ENCODE data around the gene PTBP1. TPM values are rescaled to one million over a fixed set of nuclear protein-coding genes. Genes with fewer than 3 reads are reported as not detected.
A peak's percentile ranks its signal among the peaks of the same experiment; 100 is the strongest.

Gene PTBP1
- total and polyA plus RNA-seq, 2 donors (not counting 1 experiment from before 2014, with no cell fraction given), result 137 to 309 TPM

GRCh38 chr19:772730-773436, 24.4 kb upstream of the PTBP1 start:
- H3K36me3 ChIP-seq (replicated peaks in 1 of 2; ENCODE audit: control extremely low read depth in 1 of 2, control insufficient read depth in 1 of 2, extremely low read depth in 1 of 2, insufficient read depth in 2 of 2, low read length in 1 of 2), result no peaks in the 10 kb centered on the region
- no peaks in the 10 kb centered on the region for H4K20me1 ChIP-seq (ENCODE audit: control insufficient read depth, insufficient read depth, low read length, poor library complexity, severe bottlenecking)
- no peaks in the 10 kb centered on the region for H3K79me2 ChIP-seq (ENCODE audit: control insufficient read depth, insufficient read depth, low read length)
- DNase-seq, result peak; percentile 7
- no peak overlapping the region for H3K9ac ChIP-seq (ENCODE audit: low read length)
- peaks cover 0 to 3% of the 10 kb centered on the region in 2 donors for H3K4me1 ChIP-seq (ENCODE audit: control insufficient read depth in 2 of 2, insufficient read depth in 2 of 2, low read length in 2 of 2)
- H3K4me3 ChIP-seq (ENCODE audit: control extremely low read depth in 1 of 5, extremely low read depth in 1 of 5, insufficient read depth in 1 of 5, low read depth in 2 of 5, low read length in 4 of 5), result no peak overlapping the region
- H3K9me3 ChIP-seq (ENCODE audit: control extremely low read depth in 1 of 3, control insufficient read depth in 2 of 3, insufficient read depth in 1 of 3, low read length in 2 of 3), result no peaks in the 10 kb centered on the region
- peaks cover 6% of the 10 kb centered on the region for H3K27me3 Mint-ChIP-seq
- H3K4me3 Mint-ChIP-seq, result no peak overlapping the region
- peaks cover 2% of the 10 kb centered on the region for H3K4me1 Mint-ChIP-seq
- H2AFZ ChIP-seq (ENCODE audit: insufficient read depth, low read depth, low read length, poor library complexity, severe bottlenecking), result no peak overlapping the region
- H3K27ac Mint-ChIP-seq, result no peak overlapping the region
- ChIA-PET CTCF (interaction anchor here (1.2 kb wide), 1 partner anchor 90 kb away, joined by 3 read pairs; no protein-coding TSS in a partner anchor), POLR2A (interaction anchor here (0.8 kb wide), 1 partner anchor 91 kb away, joined by 3 read pairs; no protein-coding TSS in a partner anchor)
- intact Hi-C loops (cut with micrococcal nuclease), result no loop called here
- peaks cover 0 to 15% (median 0%) of the 10 kb centered on the region in 4 experiments for H3K27me3 ChIP-seq (replicated peaks in 1 of 4; ENCODE audit: control extremely low read depth in 1 of 4, control insufficient read depth in 3 of 4, insufficient read depth in 4 of 4, low read length in 3 of 4)
- no peaks in the 10 kb centered on the region for H3K9me3 Mint-ChIP-seq (ENCODE audit: insufficient read depth)
- WGBS (ENCODE audit: insufficient coverage), result 81% methylated on average over 13 of the region's 18 CpGs
- no peak for ATAC-seq (ENCODE audit: low read depth)
- H3K27ac ChIP-seq (ENCODE audit: low read length in 2 of 2), result no peak overlapping the region
- H3K4me2 ChIP-seq (replicated peaks; ENCODE audit: low read depth, low read length, poor library complexity, severe bottlenecking), result no peak overlapping the region
- no peak for TF ChIP-seq CTCF (IDR thresholded peaks at IDR 0.05)

GRCh38 chr19:776549-776948, 20.7 kb upstream of the PTBP1 start:
- peaks cover 3% of the 10 kb centered on the region for H3K27me3 Mint-ChIP-seq
- no peaks in the 10 kb centered on the region for H3K9me3 Mint-ChIP-seq (ENCODE audit: insufficient read depth)
- Histone ChIP-seq H3K79me2 (ENCODE audit: control insufficient read depth, insufficient read depth, low read length) (no peaks in the 10 kb centered on the region), H3K27ac (ENCODE audit: low read length in 2 of 2) (no peak overlapping the region), H3K4me2 (replicated peaks; ENCODE audit: low read depth, low read length, poor library complexity, severe bottlenecking) (no peak overlapping the region), H3K9ac (ENCODE audit: low read length) (no peak overlapping the region), H3K36me3 (replicated peaks in 1 of 2; ENCODE audit: control extremely low read depth in 1 of 2, control insufficient read depth in 1 of 2, extremely low read depth in 1 of 2, insufficient read depth in 2 of 2, low read length in 1 of 2) (no peaks in the 10 kb centered on the region), H2AFZ (ENCODE audit: insufficient read depth, low read depth, low read length, poor library complexity, severe bottlenecking) (no peak overlapping the region), H3K9me3 (ENCODE audit: control extremely low read depth in 1 of 3, control insufficient read depth in 2 of 3, insufficient read depth in 1 of 3, low read length in 2 of 3) (peaks cover 0 to 4% (median 0%) of the 10 kb centered on the region in 3 donors), H3K4me1 (ENCODE audit: control insufficient read depth in 2 of 2, insufficient read depth in 2 of 2, low read length in 2 of 2) (no peaks in the 10 kb centered on the region), H3K27me3 (replicated peaks in 1 of 4; ENCODE audit: control extremely low read depth in 1 of 4, control insufficient read depth in 3 of 4, insufficient read depth in 4 of 4, low read length in 3 of 4) (peaks cover 0 to 9% (median 0%) of the 10 kb centered on the region in 4 experiments), H3K4me3 (ENCODE audit: control extremely low read depth in 1 of 5, extremely low read depth in 1 of 5, insufficient read depth in 1 of 5, low read depth in 2 of 5, low read length in 4 of 5) (no peak overlapping the region), H4K20me1 (ENCODE audit: control insufficient read depth, insufficient read depth, low read length, poor library complexity, severe bottlenecking) (no peaks in the 10 kb centered on the region)
- H3K4me1 Mint-ChIP-seq, result no peaks in the 10 kb centered on the region
- POLR2A ChIA-PET, result no interaction called here
- DNase-seq (no peak), ATAC-seq (ENCODE audit: low read depth) (no peak)
- no peak overlapping the region for H3K27ac Mint-ChIP-seq
- TF ChIP-seq EZH2 (IDR thresholded peaks at IDR 0.05; ENCODE audit: borderline replicate concordance, insufficient read depth, low read depth, low read length, poor library complexity, severe bottlenecking) (no peak), CTCF (IDR thresholded peaks at IDR 0.05) (no peak)
- CTCF ChIA-PET, result no interaction called here
- 96% methylated on average over 16 of the region's 18 CpGs for WGBS (ENCODE audit: insufficient coverage)
- intact Hi-C loops (cut with micrococcal nuclease), result no loop called here
- H3K4me3 Mint-ChIP-seq, result no peak overlapping the region

Measured in B cell (primary cell).